Caco-2 (cell line): ENCODE measurements around the gene IFI27L1. TPM values are rescaled to one million over a fixed set of nuclear protein-coding genes. Genes with fewer than 3 reads are reported as not detected.

Experiments
- BruUV-seq: library from RNA; stranded (reverse); fragments of 400-500 nt; replicated peaks from 2 replicates; lab custom pipeline; 2021; lab: Mats Ljungman, UMichigan
- CTCF ChIA-PET: fragments of 300-600 bp; sonication (Branson Sonifier 250); formaldehyde crosslinking; loops from one replicate; lab custom pipeline; 2022; ENCODE audit warnings: antibody characterized with exemption; lab: Charles Lee
- POLR2A ChIA-PET: fragments of 300-600 bp; sonication (Branson Sonifier 250); formaldehyde crosslinking; loops from one replicate; lab custom pipeline; 2022; ENCODE audit warnings: antibody characterized with exemption; lab: Charles Lee
- DNase-seq, 2 experiments: peaks; one replicate each; pipeline versions ENCODE4 v3.0.0 to v3.0.0-alpha.2; 2020 to 2022
- H3K27me3 ChIP-seq: replicated peaks from 2 replicates; pipeline ENCODE4 v1.6.0; 2011; ENCODE audit warnings: low read length; ENCODE audit not compliant: control insufficient read depth, insufficient read depth
- H3K36me3 ChIP-seq: 2 replicates; pipeline ENCODE4 v1.5.1; 2011; ENCODE audit warnings: low read length; ENCODE audit not compliant: control insufficient read depth, insufficient read depth
- H3K4me1 ChIP-seq: fragments of 250-450 bp; sonication (Bioruptor Pico); 2 replicates; pipeline ENCODE4 v1.5.1; 2020; ENCODE audit warnings: mild to moderate bottlenecking
- H3K4me3 ChIP-seq: 2 replicates; pipeline ENCODE4 v1.5.1; 2011; ENCODE audit warnings: low read depth, mild to moderate bottlenecking, control low read depth, low read length
- H3K9me3 ChIP-seq: fragments of 250-450 bp; sonication (Bioruptor Pico); 2 replicates; pipeline ENCODE4 v1.5.1; 2020; ENCODE audit warnings: mild to moderate bottlenecking, moderate library complexity
- H3K27ac Mint-ChIP-seq: one replicate; pipeline ENCODE4 v1.8.0; 2022; ENCODE audit warnings: mixed read lengths; ENCODE audit not compliant: unreplicated experiment
- H3K27me3 Mint-ChIP-seq: one replicate; pipeline ENCODE4 v1.8.0; 2022; ENCODE audit warnings: mixed read lengths; ENCODE audit not compliant: insufficient read depth, unreplicated experiment
- H3K36me3 Mint-ChIP-seq: one replicate; pipeline ENCODE4 v1.8.0; 2022; ENCODE audit warnings: mild to moderate bottlenecking, mixed read lengths; ENCODE audit not compliant: insufficient read depth, unreplicated experiment
- H3K4me1 Mint-ChIP-seq: one replicate; pipeline ENCODE4 v1.8.0; 2022; ENCODE audit warnings: low read depth, mixed read lengths; ENCODE audit not compliant: unreplicated experiment
- H3K4me3 Mint-ChIP-seq: one replicate; pipeline ENCODE4 v1.8.0; 2022; ENCODE audit warnings: mild to moderate bottlenecking, moderate library complexity, mixed read lengths; ENCODE audit not compliant: unreplicated experiment
- H3K9me3 Mint-ChIP-seq: one replicate; pipeline ENCODE4 v1.8.0; 2022; ENCODE audit warnings: mixed read lengths; ENCODE audit not compliant: unreplicated experiment
- intact Hi-C: fragments of 100-400 bp; cut with micrococcal nuclease; formaldehyde crosslinking; loops from one replicate; pipeline ENCODE4 v1.10.0; 2022; ENCODE audit not compliant: unreplicated experiment
- total RNA-seq: library from RNA; stranded (reverse); gene quantifications from 2 replicates; pipeline ENCODE4 v1.2.3, GENCODE V29; 2022
- TF ChIP-seq, protein P1 (sequence below), 2 experiments: fragments of 200-600 bp in 1 of 2; IDR thresholded peaks; 1 replicate in 1 of 2; 2 replicates in 1 of 2; pipeline versions ENCODE4 v1.5.1 to v1.8.0; 2011 to 2022; ENCODE audit warnings: antibody characterized with exemption in 1 of 2, control low read depth in 1 of 2, inconsistent platforms in 1 of 2, low read depth in 1 of 2, low read length in 1 of 2, mild to moderate bottlenecking in 1 of 2, moderate library complexity in 1 of 2; ENCODE audit not compliant: insufficient read depth in 1 of 2, severe bottlenecking in 1 of 2, unreplicated experiment in 1 of 2

Gene IFI27L1
- total RNA-seq, 1 experiment from 2014 or later: 13.6 TPM

DNA sequence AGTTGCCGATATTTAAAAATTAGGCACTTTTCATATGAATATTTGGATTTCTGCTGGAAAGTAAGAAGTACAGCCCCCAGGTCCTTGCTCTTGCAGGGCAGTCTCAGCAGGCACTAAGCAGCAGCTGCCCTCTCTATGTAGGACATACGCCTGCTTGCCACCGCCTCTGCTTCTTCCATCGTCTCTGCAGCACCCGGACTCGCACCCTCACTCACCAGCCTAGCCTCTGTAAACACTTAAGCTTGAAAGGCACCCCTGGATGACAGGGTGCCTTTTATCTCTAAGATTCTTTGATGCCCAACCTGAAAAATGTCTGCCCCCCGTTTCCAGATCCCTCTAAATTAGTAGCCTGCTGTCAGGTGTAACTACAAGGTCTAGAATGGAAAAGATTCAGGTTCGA, 36.0 kb upstream of the IFI27L1 start:
- Mint-ChIP-seq H3K27me3 (no peaks in the 10 kb centered on the region), H3K27ac (no peak overlapping the region), H3K4me3 (no peak overlapping the region), H3K4me1 (no peaks in the 10 kb centered on the region), H3K36me3 (peaks cover 38% of the 10 kb centered on the region), H3K9me3 (no peaks in the 10 kb centered on the region)
- no TSS peak for BruUV-seq
- DNase-seq: no peak
- no peaks in the 10 kb centered on the region for H3K9me3 ChIP-seq
- intact Hi-C loops: no loop called here
- H3K4me1 ChIP-seq: no peaks in the 10 kb centered on the region
- CTCF ChIA-PET: no interaction called here
- no peaks in the 10 kb centered on the region for H3K27me3 ChIP-seq
- H3K4me3 ChIP-seq: no peak overlapping the region
- TF ChIP-seq, protein P1, sequence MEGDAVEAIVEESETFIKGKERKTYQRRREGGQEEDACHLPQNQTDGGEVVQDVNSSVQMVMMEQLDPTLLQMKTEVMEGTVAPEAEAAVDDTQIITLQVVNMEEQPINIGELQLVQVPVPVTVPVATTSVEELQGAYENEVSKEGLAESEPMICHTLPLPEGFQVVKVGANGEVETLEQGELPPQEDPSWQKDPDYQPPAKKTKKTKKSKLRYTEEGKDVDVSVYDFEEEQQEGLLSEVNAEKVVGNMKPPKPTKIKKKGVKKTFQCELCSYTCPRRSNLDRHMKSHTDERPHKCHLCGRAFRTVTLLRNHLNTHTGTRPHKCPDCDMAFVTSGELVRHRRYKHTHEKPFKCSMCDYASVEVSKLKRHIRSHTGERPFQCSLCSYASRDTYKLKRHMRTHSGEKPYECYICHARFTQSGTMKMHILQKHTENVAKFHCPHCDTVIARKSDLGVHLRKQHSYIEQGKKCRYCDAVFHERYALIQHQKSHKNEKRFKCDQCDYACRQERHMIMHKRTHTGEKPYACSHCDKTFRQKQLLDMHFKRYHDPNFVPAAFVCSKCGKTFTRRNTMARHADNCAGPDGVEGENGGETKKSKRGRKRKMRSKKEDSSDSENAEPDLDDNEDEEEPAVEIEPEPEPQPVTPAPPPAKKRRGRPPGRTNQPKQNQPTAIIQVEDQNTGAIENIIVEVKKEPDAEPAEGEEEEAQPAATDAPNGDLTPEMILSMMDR (IDR thresholded peaks at IDR 0.05; ENCODE audit: insufficient read depth in 1 of 2, low read depth in 1 of 2, low read length in 1 of 2, severe bottlenecking in 1 of 2, unreplicated experiment in 1 of 2): no peak
- no peaks in the 10 kb centered on the region for H3K36me3 ChIP-seq
- POLR2A ChIA-PET: no interaction called here

- intact Hi-C loops: no loop called here
- H3K27ac Mint-ChIP-seq: no peak overlapping the region
- H3K36me3 ChIP-seq: peaks cover under 1% of the 10 kb centered on the region
- H3K4me1 Mint-ChIP-seq: no peaks in the 10 kb centered on the region
- no peak overlapping the region for H3K4me3 ChIP-seq
- no peaks in the 10 kb centered on the region for H3K9me3 Mint-ChIP-seq
- no peaks in the 10 kb centered on the region for H3K9me3 ChIP-seq
- H3K27me3 Mint-ChIP-seq: no peaks in the 10 kb centered on the region
- TF ChIP-seq, protein P1 (IDR thresholded peaks at IDR 0.05; ENCODE audit: insufficient read depth in 1 of 2, low read depth in 1 of 2, low read length in 1 of 2, severe bottlenecking in 1 of 2, unreplicated experiment in 1 of 2): no peak
- H3K27me3 ChIP-seq: no peaks in the 10 kb centered on the region
- no peaks in the 10 kb centered on the region for H3K4me1 ChIP-seq
- BruUV-seq: no TSS peak
- DNase-seq: no peak
- H3K36me3 Mint-ChIP-seq: peaks cover 43% of the 10 kb centered on the region
- H3K4me3 Mint-ChIP-seq: no peak overlapping the region
- CTCF ChIA-PET: no interaction called here
- POLR2A ChIA-PET: no interaction called here
Observed at GRCh38 chr14:94045563-94046345, 35.4 kb upstream of the IFI27L1 start.

DNA sequence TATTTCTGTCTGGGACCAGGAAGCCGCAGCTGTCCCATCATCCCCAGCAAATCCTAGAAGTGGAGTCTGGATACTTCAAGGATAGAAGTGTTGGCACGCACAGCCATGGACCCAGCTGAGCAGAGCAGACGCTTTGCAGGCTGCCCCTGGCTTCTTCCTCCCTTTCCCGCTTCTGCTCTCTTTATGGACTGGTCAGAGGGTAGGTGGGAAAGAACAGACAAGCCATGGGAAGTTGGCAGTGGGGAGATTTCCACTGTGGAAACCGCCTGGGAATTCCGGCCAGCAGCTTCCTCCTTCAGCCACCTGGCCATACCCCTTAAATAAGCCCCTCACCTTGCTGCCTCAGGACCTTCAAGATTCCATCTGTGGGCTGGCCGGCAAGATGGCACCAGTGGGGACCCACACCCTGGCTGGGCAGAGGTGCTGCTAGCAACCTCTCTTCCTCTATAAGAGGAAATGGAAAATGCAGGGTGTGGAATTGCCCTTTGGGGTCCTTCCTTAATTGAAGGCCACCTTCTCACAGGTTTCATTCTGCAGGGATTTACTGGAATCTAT, 34.3 kb upstream of the IFI27L1 start:
- Mint-ChIP-seq H3K4me1 (no peaks in the 10 kb centered on the region), H3K9me3 (no peaks in the 10 kb centered on the region), H3K27ac (no peak overlapping the region), H3K27me3 (no peaks in the 10 kb centered on the region), H3K36me3 (peaks cover 53% of the 10 kb centered on the region), H3K4me3 (no peak overlapping the region)
- CTCF ChIA-PET: no interaction called here
- no peak for DNase-seq
- Histone ChIP-seq H3K36me3 (peaks cover 3% of the 10 kb centered on the region), H3K27me3 (no peaks in the 10 kb centered on the region), H3K4me3 (no peak overlapping the region), H3K9me3 (no peaks in the 10 kb centered on the region), H3K4me1 (no peaks in the 10 kb centered on the region)
- TF ChIP-seq, protein P1 (IDR thresholded peaks at IDR 0.05; ENCODE audit: insufficient read depth in 1 of 2, low read depth in 1 of 2, low read length in 1 of 2, severe bottlenecking in 1 of 2, unreplicated experiment in 1 of 2): no peak
- intact Hi-C loops: no loop called here
- BruUV-seq: no TSS peak
- POLR2A ChIA-PET: no interaction called here
